ENCODE data around the gene ESYT2. TPM values are rescaled to one million over a fixed set of nuclear protein-coding genes. Genes with fewer than 3 reads are reported as not detected.
A peak's percentile ranks its signal among the peaks of the same experiment; 100 is the strongest.

The ESYT2 gene
- total and polyA plus RNA-seq, 2 experiments from 2014 or later, result 33.4 to 59.6 TPM

DNA sequence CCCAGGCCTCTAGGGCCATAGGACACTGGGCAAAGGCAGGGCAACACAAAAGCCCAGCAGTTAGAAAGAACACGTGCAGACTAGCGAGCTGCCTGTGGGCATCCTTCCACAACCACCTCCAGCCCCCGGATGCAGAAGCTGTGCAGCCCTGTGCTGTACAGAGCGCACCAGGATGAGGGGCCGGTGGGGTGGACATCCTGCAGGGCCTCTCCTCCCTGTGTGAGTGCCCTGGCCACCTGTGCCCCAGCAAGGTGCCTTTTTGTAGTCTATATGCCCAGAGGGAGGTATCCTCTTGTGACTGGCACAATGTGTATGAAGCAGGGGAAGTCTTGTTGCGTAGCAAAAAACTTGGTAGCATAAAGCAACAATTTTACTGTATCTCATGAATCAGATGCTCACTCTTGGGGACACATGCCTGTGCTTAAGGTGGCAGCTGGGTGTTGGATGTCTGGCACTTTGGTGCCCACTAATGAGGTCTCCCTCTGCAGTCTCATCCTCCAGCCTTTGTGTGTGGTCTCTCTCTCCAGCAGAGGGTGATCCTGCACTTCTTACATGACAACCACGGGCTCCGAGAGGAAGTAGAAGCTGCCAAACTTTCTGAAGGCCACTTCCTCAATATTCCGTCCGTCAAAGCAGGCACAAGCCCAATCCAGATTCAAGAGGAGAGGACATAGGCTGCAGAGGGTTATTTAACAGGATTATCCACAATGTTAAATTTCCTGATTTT lies 133.4 kb downstream of the ESYT2 start:
- H3K4me2 ChIP-seq, result no peak overlapping the region
- H3K4me3 ChIP-seq, result no peak overlapping the region
- no peak overlapping the region for H2AFZ ChIP-seq
- peaks cover 10% of the 10 kb centered on the region for H3K79me2 ChIP-seq
- no peaks in the 10 kb centered on the region for H3K9me2 ChIP-seq (replicated peaks; ENCODE audit: insufficient read depth)
- TF ChIP-seq, protein P1, sequence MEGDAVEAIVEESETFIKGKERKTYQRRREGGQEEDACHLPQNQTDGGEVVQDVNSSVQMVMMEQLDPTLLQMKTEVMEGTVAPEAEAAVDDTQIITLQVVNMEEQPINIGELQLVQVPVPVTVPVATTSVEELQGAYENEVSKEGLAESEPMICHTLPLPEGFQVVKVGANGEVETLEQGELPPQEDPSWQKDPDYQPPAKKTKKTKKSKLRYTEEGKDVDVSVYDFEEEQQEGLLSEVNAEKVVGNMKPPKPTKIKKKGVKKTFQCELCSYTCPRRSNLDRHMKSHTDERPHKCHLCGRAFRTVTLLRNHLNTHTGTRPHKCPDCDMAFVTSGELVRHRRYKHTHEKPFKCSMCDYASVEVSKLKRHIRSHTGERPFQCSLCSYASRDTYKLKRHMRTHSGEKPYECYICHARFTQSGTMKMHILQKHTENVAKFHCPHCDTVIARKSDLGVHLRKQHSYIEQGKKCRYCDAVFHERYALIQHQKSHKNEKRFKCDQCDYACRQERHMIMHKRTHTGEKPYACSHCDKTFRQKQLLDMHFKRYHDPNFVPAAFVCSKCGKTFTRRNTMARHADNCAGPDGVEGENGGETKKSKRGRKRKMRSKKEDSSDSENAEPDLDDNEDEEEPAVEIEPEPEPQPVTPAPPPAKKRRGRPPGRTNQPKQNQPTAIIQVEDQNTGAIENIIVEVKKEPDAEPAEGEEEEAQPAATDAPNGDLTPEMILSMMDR (IDR thresholded peaks at IDR 0.05; ENCODE audit: poor library complexity), result peak; percentile 50
- TF ChIP-seq EZH2 (IDR thresholded peaks at IDR 0.05; ENCODE audit: borderline replicate concordance), result no peak
- no peaks in the 10 kb centered on the region for H4K20me1 ChIP-seq (ENCODE audit: insufficient read depth, poor library complexity, severe bottlenecking)
- H3K9me3 ChIP-seq (ENCODE audit: low read depth), result no peaks in the 10 kb centered on the region
- WGBS (ENCODE audit: low lambda C conversion rate, missing lambda C conversion rate), result 73% methylated on average over 10 of the region's 10 CpGs
- DNase-seq (ENCODE audit: low spot score), result peak; percentile 64
- H3K27me3 ChIP-seq, result no peaks in the 10 kb centered on the region
- H3K4me1 ChIP-seq (ENCODE audit: insufficient read depth), result no peaks in the 10 kb centered on the region
- no peaks in the 10 kb centered on the region for H3K36me3 ChIP-seq (replicated peaks; ENCODE audit: insufficient read depth, low read depth)
- H3K27ac ChIP-seq, result no peak overlapping the region

DNA sequence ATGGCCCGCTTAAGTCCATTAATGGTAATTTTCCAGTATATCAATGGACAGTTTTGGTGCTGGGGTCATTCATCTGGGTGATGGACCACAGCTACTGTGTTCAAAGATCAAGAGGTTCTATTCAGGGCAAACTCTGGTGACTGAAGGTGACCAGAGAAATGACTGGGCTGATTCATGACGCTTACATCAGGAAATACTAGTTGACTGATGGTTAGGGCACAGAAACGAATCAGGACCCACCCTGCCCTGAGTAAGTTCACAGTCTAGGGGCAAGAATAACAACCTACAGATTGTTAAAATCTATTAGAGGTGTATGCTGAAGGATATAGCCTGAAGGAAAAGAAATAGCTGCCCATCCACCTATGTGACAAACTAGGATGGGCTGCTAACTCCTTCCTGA lies 134.3 kb downstream of the ESYT2 start:
- peaks cover 8% of the 10 kb centered on the region for H3K79me2 ChIP-seq
- 62% methylated on average over 3 of the region's 3 CpGs for WGBS (ENCODE audit: low lambda C conversion rate, missing lambda C conversion rate)

DNA sequence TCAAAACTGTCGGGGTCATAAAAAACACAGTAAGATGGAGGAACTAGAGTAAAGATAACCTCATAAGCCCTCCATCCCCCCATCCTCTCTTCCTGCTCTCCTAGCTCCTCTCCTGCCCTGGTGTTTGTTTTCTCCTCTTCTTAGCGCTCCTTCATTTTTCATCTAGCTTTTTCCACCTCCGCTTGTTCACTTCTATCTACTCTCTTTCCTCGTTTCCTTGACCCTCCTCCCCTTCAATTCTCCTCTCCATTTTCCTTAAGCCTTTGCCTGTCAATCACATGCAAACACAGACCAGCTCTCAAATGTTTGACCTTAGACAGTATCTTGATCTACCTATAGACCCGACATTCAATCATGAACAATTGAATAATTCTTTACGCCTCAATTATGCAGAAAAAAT lies 134.7 kb downstream of the ESYT2 start:
- DNase-seq (ENCODE audit: low spot score), result no peak
- Histone ChIP-seq H3K27me3 (no peaks in the 10 kb centered on the region), H3K36me3 (replicated peaks; ENCODE audit: insufficient read depth, low read depth) (no peaks in the 10 kb centered on the region), H4K20me1 (ENCODE audit: insufficient read depth, poor library complexity, severe bottlenecking) (no peaks in the 10 kb centered on the region), H3K9me2 (replicated peaks; ENCODE audit: insufficient read depth) (no peaks in the 10 kb centered on the region), H3K4me3 (no peak overlapping the region), H3K9me3 (ENCODE audit: low read depth) (no peaks in the 10 kb centered on the region), H3K79me2 (peaks cover 6% of the 10 kb centered on the region), H3K4me1 (ENCODE audit: insufficient read depth) (no peaks in the 10 kb centered on the region), H3K4me2 (no peak overlapping the region), H3K27ac (no peak overlapping the region), H2AFZ (no peak overlapping the region)
- WGBS (ENCODE audit: low lambda C conversion rate, missing lambda C conversion rate), result 94% methylated on average over 6 of the region's 6 CpGs
- no peak for TF ChIP-seq EZH2phosphoT487 (IDR thresholded peaks at IDR 0.05; ENCODE audit: low read depth, severe bottlenecking, unreplicated experiment)
- no peak for TF ChIP-seq EZH2 (IDR thresholded peaks at IDR 0.05; ENCODE audit: borderline replicate concordance)
- TF ChIP-seq, protein P1 (IDR thresholded peaks at IDR 0.05; ENCODE audit: poor library complexity), result no peak

More for the DNA sequence above, 134.3 kb downstream of the ESYT2 start:
- no peak overlapping the region for H3K27ac ChIP-seq
- no peak for DNase-seq (ENCODE audit: low spot score)
- H3K4me1 ChIP-seq (ENCODE audit: insufficient read depth), result no peaks in the 10 kb centered on the region
- no peak overlapping the region for H3K4me3 ChIP-seq
- H3K27me3 ChIP-seq, result no peaks in the 10 kb centered on the region
- TF ChIP-seq, protein P1 (IDR thresholded peaks at IDR 0.05; ENCODE audit: poor library complexity), result no peak
- TF ChIP-seq EZH2phosphoT487 (IDR thresholded peaks at IDR 0.05; ENCODE audit: low read depth, severe bottlenecking, unreplicated experiment) (no peak), EZH2 (IDR thresholded peaks at IDR 0.05; ENCODE audit: borderline replicate concordance) (no peak)
- H3K9me2 ChIP-seq (replicated peaks; ENCODE audit: insufficient read depth), result no peaks in the 10 kb centered on the region
- H4K20me1 ChIP-seq (ENCODE audit: insufficient read depth, poor library complexity, severe bottlenecking), result no peaks in the 10 kb centered on the region
- H3K4me2 ChIP-seq, result no peak overlapping the region
- no peak overlapping the region for H2AFZ ChIP-seq
- H3K36me3 ChIP-seq (replicated peaks; ENCODE audit: insufficient read depth, low read depth), result no peaks in the 10 kb centered on the region
- no peaks in the 10 kb centered on the region for H3K9me3 ChIP-seq (ENCODE audit: low read depth)

Data from hepatocyte (in vitro differentiated cells).